ENCODE measurements around the gene ADAMTS18.

GRCh38 chr16:77430360-77430759, 4.5 kb downstream of the ADAMTS18 start:
- TF ChIP-seq CTCF (IDR thresholded peaks at IDR 0.05; ENCODE audit: insufficient read depth, low read length) (no peak), POLR2AphosphoS5 (IDR thresholded peaks at IDR 0.05; ENCODE audit: low read depth) (no peak), REST (IDR thresholded peaks at IDR 0.05; ENCODE audit: insufficient replicate concordance, low read depth) (no peak)
